Pancreas (tissue), 10 donors: ENCODE results near the gene LSR. TPM values are rescaled to one million over a fixed set of nuclear protein-coding genes. Genes with fewer than 3 reads are reported as not detected.

Experiments used
- ATAC-seq, 4 donors: fragments of 200-7000 bp; cut with Tn5 transposase; one replicate each; pipeline versions ENCODE4 v1.8.0 to v1.9.1; 2020; ENCODE audit warnings: mild to moderate bottlenecking in 4 of 4, moderate library complexity in 4 of 4
- DNase-seq, 6 donors: peaks; one replicate each; pipeline ENCODE4 v3.0.0-alpha.2; 2020
- FAIRE-seq: peaks from 2 replicates; lab custom pipeline; 2012; peaks lifted over from hg19 to GRCh38; lab: Jason Lieb, UNC
- H3K27ac ChIP-seq, 4 donors: fragments of 200-600 bp; sonication (generic); 1 replicate in 3 of 4; 2 replicates in 1 of 4; pipeline versions ENCODE4 v1.5.0 to v1.8.0; 2020
- H3K27me3 ChIP-seq, 4 donors: fragments of 200-600 bp; one replicate each; pipeline ENCODE4 v1.8.0; 2021
- H3K36me3 ChIP-seq, 3 donors: fragments of 200-600 bp; sonication (generic) in 1 of 3; one replicate each; pipeline versions ENCODE4 v1.5.0 to v1.8.0; 2020 to 2021
- H3K4me1 ChIP-seq, 3 donors: fragments of 200-600 bp; one replicate each; pipeline ENCODE4 v1.8.0; 2021
- H3K4me3 ChIP-seq, 4 donors: fragments of 200-600 bp; sonication (generic) in 2 of 4; one replicate each; pipeline versions ENCODE4 v1.5.0 to v1.8.0; 2020 to 2021
- H3K9me3 ChIP-seq, 4 donors: fragments of 200-600 bp; one replicate each; pipeline ENCODE4 v1.8.0; 2021
- CTCF ChIP-seq, 4 donors: fragments of 200-600 bp; sonication (generic) in 3 of 4; IDR thresholded peaks; one replicate each; pipeline versions ENCODE4 v1.5.0 to v1.8.0; 2021; ENCODE audit warnings: antibody characterized with exemption in 4 of 4
- WGBS, 2 donors: extraction: QIAGEN DNeasy Blood & Tissue Kit; methylation state at CpG; one replicate each; pipeline ENCODE4 v1.1.7; 2013; 5-methylcytosine and 5-hydroxymethylcytosine counted together
- intact Hi-C, 3 donors: fragments of 100-400 bp; cut with DNase I; formaldehyde crosslinking; loops; one replicate each; pipeline versions ENCODE4 v1.11.1 to v1.14.2; 2022
- polyA plus RNA-seq, 2 donors: library from polyadenylated mRNA; stranded (reverse); fragments of 200-250 nt; gene quantifications; one replicate each; pipeline ENCODE4 v1.2.3, GENCODE V29; 2013
- total RNA-seq, 6 donors: library from RNA; stranded (reverse); fragmentation: NEBNext Ultra II Directional in 4 of 6; extraction: Animal tissue kit (Norgen Biotek cat#: 25700) in 4 of 6; gene quantifications; one replicate each; pipeline versions ENCODE4 v1.2.1 to v1.2.4, GENCODE V29; 2021 to 2023
- donor health status: healthy with polysubstance abuse.
- donor health status: DM: no; HTN: no; CAD: no; lungs with moderate emphysema.
- donor health status: DM: no; HTN: no; CAD: no.
- donor health status: control.
- donor health status: control.
- donor health status: Bipolar disorder and iron deficiency.
- donor health status: DM: yes; HTN: yes; CAD: no.
- donor health status: DM: no; HTN: no; CAD: no.
- donor health status: DM: no; HTN: no; CAD: no.
- donor health status: DM: yes; HTN: yes; CAD: no.

Gene LSR
- total and polyA plus RNA-seq, 8 donors: 46.1 to 103 (median 66.9) TPM

- no peak overlapping the region for H3K27ac ChIP-seq
- no peaks in the 10 kb centered on the region for H3K9me3 ChIP-seq
- H3K27me3 ChIP-seq: no peaks in the 10 kb centered on the region
- DNase-seq (peak in 1 of 6 donors; percentile 42), FAIRE-seq (no peak), ATAC-seq (no peak)
- H3K4me1 ChIP-seq: peaks cover 0 to 15% (median 4%) of the 10 kb centered on the region in 3 donors
- no peak overlapping the region for H3K4me3 ChIP-seq
- WGBS, 2 donors: 85 to 86% methylated on average over 9 of the region's 9 CpGs
- intact Hi-C loops: no loop called here
- H3K36me3 ChIP-seq: peaks cover 3 to 17% (median 10%) of the 10 kb centered on the region in 3 donors
- no peak for TF ChIP-seq CTCF (IDR thresholded peaks at IDR 0.05)
Observed at GRCh38 chr19:35253316-35254286, 4.8 kb downstream of the LSR start.

GRCh38 chr19:35254341-35255297, 5.8 kb downstream of the LSR start:
- Histone ChIP-seq H3K27ac (peak overlapping the region in 1 of 4 donors; percentile 54), H3K9me3 (no peaks in the 10 kb centered on the region), H3K4me1 (peaks cover 0 to 15% (median 4%) of the 10 kb centered on the region in 3 donors), H3K4me3 (no peak overlapping the region), H3K27me3 (no peaks in the 10 kb centered on the region), H3K36me3 (peaks cover 3 to 18% (median 10%) of the 10 kb centered on the region in 3 donors)
- no peak for TF ChIP-seq CTCF (IDR thresholded peaks at IDR 0.05)
- ATAC-seq (no peak), FAIRE-seq (no peak), DNase-seq (no peak)
- intact Hi-C loops: no loop called here
- WGBS, 2 donors: 93 to 95% methylated on average over 17 of the region's 17 CpGs

GRCh38 chr19:35256566-35256965, 7.8 kb downstream of the LSR start:
- H3K27ac ChIP-seq: no peak overlapping the region
- peaks cover 3 to 22% (median 6%) of the 10 kb centered on the region in 3 donors for H3K36me3 ChIP-seq
- no peak overlapping the region for H3K4me3 ChIP-seq
- H3K4me1 ChIP-seq: peaks cover 0 to 9% (median 4%) of the 10 kb centered on the region in 3 donors
- WGBS, 2 donors: 46 to 51% methylated on average over 2 of the region's 2 CpGs
- no peaks in the 10 kb centered on the region for H3K27me3 ChIP-seq
- no peak for DNase-seq
- H3K9me3 ChIP-seq: no peaks in the 10 kb centered on the region
- no peak for FAIRE-seq
- no peak for TF ChIP-seq CTCF (IDR thresholded peaks at IDR 0.05)
- intact Hi-C loops: no loop called here
- ATAC-seq: no peak

GRCh38 chr19:35257113-35257461, 8.3 kb downstream of the LSR start:
- 83 to 90% methylated on average over 9 of the region's 9 CpGs for WGBS, 2 donors

More at GRCh38 chr19:35257113-35257461, 8.3 kb downstream of the LSR start:
- no peak overlapping the region for H3K4me3 ChIP-seq
- peaks cover 3 to 22% (median 6%) of the 10 kb centered on the region in 3 donors for H3K36me3 ChIP-seq
- peaks cover 0 to 9% (median 4%) of the 10 kb centered on the region in 3 donors for H3K4me1 ChIP-seq
- FAIRE-seq (no peak), DNase-seq (peak in 4 of 6 donors; percentile 10 to 43 (median 31)), ATAC-seq (no peak)
- intact Hi-C loops: no loop called here
- no peaks in the 10 kb centered on the region for H3K9me3 ChIP-seq
- no peaks in the 10 kb centered on the region for H3K27me3 ChIP-seq
- no peak overlapping the region for H3K27ac ChIP-seq
- TF ChIP-seq CTCF (IDR thresholded peaks at IDR 0.05): no peak
